Measurements from ENCODE around the gene TERC.

DNA sequence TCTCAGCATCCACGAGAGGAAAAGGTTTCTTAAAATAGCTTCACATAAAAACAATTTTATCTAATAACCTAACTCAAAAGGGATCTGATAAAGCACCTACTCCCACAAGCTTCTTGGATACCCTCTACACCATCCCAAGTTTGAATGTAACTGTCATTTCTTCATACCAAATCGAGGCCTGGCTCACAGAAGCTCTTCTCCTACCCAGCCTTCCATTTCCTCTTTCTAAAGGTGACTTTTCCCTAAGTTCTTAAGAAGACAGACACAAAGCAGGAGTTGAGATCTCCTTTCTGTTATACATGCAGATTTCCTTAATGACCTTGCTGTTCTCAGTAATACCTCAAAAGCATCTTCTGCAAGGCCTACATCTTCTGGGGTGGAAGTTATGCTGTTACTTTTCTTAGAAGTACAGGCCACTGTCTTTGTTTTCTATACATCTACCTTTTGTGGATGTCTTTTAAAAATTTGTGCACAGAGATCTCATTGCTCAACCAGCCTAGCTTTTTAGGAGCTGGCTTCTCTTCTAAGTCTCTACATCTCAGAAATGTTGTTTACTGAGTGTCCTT is 44.5 kb upstream of the TERC start:
- TF ChIP-seq, protein P1, sequence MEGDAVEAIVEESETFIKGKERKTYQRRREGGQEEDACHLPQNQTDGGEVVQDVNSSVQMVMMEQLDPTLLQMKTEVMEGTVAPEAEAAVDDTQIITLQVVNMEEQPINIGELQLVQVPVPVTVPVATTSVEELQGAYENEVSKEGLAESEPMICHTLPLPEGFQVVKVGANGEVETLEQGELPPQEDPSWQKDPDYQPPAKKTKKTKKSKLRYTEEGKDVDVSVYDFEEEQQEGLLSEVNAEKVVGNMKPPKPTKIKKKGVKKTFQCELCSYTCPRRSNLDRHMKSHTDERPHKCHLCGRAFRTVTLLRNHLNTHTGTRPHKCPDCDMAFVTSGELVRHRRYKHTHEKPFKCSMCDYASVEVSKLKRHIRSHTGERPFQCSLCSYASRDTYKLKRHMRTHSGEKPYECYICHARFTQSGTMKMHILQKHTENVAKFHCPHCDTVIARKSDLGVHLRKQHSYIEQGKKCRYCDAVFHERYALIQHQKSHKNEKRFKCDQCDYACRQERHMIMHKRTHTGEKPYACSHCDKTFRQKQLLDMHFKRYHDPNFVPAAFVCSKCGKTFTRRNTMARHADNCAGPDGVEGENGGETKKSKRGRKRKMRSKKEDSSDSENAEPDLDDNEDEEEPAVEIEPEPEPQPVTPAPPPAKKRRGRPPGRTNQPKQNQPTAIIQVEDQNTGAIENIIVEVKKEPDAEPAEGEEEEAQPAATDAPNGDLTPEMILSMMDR (IDR thresholded peaks at IDR 0.05) = no peak
- TF ChIP-seq POLR2A (IDR thresholded peaks at IDR 0.05) (no peak), POLR2AphosphoS5 (IDR thresholded peaks at IDR 0.05) (no peak)

Data from suprapubic skin (tissue), 4 donors.